Left colon (tissue), 2 donors: ENCODE measurements around the gene CACNA1B. TPM values are rescaled to one million over a fixed set of nuclear protein-coding genes. Genes with fewer than 3 reads are reported as not detected.
A peak's percentile ranks its signal among the peaks of the same experiment; 100 is the strongest.
"Not testable (repeated sequence)": the region's sequence is repeated elsewhere in the genome, so short reads cannot be mapped to it uniquely, and the experiment has no call there.

Source experiments
- ATAC-seq: fragments of 200-7000 bp; cut with Tn5 transposase; one replicate; pipeline ENCODE4 v1.9.1; 2020; ENCODE audit warnings: mild to moderate bottlenecking, moderate library complexity
- DNase-seq, 2 donors: peaks; one replicate each; pipeline ENCODE4 v3.0.0-alpha.2; 2020
- intact Hi-C, 2 donors: fragments of 100-400 bp; cut with DNase I in 1 of 2; cut with micrococcal nuclease in 1 of 2; formaldehyde crosslinking; loops; one replicate each; pipeline versions ENCODE4 v1.11.2 to v1.14.0; 2022; cut with DNase I, micrococcal nuclease
- total RNA-seq, 2 donors: library from RNA; stranded (reverse); fragmentation: NEBNext Ultra II Directional; extraction: Animal tissue kit (Norgen Biotek cat#: 25700); gene quantifications; one replicate each; pipeline ENCODE4 v1.2.1, GENCODE V29; 2021
- donor health status: DM: no; HTN: no; CAD: no.
- donor health status: DM: yes; HTN: yes; CAD: no.

Gene CACNA1B
- total RNA-seq, 2 donors from 2014 or later = 0.22 to 0.24 TPM

GRCh38 chr9:138092057-138092456 is 214.5 kb downstream of the CACNA1B start:
- intact Hi-C loops, DNase-seq, ATAC-seq: not testable (repeated sequence)

GRCh38 chr9:138094028-138094427 is 216.4 kb downstream of the CACNA1B start:
- ATAC-seq (no peak), DNase-seq (no peak)
- intact Hi-C loops = no loop called here

DNA sequence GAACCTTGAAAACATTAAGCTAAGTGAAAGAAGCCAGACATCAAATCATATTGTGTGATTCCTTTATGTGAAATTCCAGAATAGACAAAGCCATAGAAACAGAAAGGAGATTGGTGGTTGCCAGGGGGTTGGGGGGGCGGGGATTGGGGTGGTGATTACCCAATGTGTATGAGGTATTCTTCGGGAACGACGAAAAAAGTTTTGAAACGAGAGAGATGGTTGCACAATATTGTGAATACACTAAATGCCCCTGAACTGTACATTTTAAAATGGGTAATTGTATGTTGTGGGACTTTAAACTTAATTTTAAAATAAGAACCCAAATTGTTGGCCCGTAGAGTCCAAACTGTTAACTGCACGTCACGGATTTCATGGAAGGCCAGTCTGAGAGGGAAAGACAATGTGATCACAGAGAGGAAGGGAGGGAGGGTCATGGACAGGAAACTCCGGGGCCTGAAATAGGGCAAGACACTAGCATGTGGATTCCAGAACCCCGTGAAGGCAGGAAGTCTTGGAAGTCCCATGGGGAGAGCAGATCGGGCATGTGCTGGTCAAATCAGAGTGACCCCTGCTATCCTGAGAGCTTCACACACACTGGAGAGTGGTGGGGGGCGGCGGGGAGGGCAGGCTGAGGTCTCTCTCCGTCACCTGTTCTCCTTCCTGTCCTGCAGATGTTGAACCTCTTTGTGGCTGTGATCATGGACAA is 218.4 kb downstream of the CACNA1B start:
- ATAC-seq (no peak), DNase-seq (peak in 1 of 2 donors; percentile 5)
- intact Hi-C loops = no loop called here

DNA sequence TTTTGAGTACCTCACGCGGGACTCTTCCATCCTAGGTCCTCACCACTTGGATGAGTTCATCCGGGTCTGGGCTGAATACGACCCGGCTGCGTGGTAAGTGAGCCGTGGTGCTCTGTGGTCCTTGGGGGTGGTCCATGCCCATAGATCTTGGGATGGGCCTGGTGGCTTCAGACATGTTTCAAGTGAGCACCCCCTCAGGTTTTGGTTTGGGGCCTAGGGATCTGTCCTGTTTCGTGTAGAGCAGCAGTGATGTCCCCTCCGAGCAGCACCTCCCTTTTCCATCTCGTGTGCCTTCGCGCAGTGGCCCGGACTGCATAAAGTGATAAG is 218.9 kb downstream of the CACNA1B start:
- intact Hi-C loops = no loop called here

DNA sequence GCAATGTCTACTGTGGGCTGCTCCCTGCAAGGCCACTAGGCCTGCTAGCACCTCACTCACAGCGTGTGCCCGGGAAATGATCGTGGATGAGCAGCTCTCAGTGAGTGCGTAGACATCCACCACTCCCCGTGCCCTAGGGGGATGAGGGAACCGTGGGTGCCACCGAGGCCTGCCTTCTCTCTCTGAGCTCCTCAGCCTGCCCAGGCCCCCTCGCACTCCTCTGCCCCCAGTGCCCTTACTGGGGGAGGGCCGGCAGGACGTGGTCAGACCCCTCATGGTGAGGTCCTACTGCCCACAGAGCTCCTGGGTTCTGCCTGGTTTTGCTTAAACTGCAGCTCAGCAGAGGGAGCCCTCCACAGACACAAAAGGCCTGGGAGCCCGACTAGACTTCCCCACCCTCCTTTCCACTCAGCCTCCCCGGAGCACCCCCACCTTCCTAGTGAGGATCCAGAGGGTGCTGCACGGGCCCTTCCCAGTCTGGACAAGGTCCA is 220.0 kb downstream of the CACNA1B start:
- DNase-seq = peak in 1 of 2 donors; percentile 5
- ATAC-seq = no peak
- intact Hi-C loops = no loop called here

More for the DNA sequence above, 218.9 kb downstream of the CACNA1B start:
- ATAC-seq = no peak
- peak in 1 of 2 donors; percentile 10 for DNase-seq

GRCh38 chr9:138098116-138098907 is 220.7 kb downstream of the CACNA1B start:
- ATAC-seq = no peak
- peak in 1 of 2 donors; percentile 16 for DNase-seq
- intact Hi-C loops = no loop called here

DNA sequence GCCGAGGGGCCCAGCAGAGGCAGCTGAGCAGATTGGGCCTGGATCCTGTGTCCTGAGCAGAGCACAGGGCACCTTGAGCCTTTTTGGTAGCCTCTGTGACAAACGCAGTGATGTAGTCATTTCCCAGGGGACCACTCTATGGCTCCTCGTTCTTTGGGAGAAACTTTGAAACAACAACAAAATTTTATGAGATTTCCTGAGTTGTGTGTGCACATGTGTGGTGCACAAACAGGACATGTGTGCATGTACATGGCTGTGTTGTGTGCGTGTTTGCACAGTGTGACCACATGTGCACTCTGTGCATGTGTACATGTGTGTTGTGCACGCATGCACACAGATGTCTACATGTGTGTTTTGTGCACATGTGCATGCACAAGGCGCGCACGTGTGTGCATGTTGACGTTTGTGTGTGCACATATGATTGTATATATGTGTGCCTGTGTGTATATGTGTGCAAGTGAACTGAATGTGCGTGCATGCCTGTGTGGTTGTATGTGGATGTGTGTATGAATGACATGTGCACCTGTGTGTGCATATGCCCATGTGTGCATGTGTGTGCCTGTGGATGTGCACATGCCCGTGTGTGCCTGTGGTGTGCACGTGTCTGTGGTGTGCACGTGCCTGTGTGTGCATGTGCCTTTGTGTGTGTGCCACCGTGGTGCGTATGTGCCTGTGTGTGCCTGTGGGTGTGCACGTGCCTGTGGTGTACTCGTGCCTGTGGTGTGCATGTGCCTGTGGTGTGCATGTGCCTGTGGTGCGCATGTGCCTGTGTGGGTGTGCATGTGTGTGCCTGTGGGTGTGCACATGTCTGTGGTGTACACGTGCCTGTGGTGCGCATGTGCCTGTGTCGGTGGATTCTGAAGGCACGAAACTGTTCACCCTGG is 221.6 kb downstream of the CACNA1B start:
- intact Hi-C loops = no loop called here
- no peak for ATAC-seq
- DNase-seq = peak in 1 of 2 donors; percentile 15

DNA sequence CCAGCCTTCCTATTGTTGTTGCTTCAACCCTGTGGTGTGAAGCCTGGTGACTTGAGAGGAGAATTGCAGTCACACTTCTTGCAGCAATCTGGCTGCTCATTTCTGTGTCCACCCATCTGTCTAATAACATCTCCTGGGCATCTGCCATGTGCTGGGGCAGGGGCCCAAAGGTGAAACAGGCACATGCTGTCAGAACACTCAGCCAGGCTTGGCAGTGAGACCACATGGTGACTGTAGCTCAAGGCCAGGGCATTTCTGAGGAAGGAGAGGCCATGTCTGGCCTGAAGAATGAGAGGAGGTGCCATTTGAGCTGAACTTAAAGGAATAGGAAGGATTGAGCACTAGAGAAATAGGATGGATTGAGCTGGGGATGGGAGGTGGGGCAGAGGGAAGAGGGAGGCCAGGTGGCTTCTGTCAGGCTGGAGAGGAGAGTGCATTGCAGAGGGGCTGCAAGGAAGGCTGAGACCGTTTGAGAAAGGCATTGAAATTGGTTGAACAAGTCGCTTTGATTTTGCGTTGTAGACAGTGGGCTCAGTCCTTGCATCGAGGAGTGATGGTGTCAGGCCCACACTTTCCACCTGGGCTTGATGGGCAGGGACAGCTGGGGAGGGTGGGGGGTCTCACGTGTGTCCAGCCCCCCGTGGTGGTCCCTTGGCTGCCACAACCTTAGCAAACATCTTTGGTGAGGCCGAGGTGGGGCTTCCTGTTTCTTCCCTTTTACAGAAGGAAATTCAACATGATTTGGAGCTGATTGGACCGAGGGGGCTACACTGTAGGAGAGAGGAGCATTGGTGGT is 222.4 kb downstream of the CACNA1B start:
- no peak for ATAC-seq
- peak in 1 of 2 donors; percentile 17 for DNase-seq
- intact Hi-C loops = no loop called here

DNA sequence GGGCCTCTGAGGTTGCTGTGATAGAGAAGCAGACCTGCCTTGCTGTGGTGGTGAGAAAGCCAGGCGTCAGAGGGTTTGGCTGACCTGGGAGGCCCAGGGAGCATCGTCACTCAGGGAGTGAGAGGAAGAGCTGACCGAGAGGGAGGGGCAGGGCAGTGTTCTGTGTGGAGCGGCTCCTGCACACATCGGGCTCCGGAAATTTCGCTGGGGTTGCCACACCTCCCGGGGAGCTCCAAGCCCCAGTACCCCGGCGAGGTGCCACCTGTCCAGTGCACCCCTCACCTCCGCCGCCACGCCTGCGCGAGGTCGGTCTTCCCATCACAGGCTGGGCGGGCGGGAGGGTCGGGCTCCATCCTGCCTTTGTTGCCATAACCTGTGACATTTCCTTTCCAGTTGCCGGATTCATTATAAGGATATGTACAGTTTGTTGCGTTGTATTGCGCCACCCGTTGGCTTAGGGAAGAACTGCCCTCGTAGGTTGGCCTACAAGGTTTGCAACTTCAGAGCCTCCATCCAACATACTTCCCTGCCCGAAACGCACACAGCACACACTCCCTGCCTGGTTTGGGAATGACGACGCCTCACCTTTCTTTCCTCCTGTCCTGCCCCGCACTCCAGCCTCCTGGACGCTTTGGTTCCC is 223.2 kb downstream of the CACNA1B start:
- ATAC-seq (no peak), DNase-seq (peak in 1 of 2 donors; percentile 15)
- intact Hi-C loops = no loop called here

DNA sequence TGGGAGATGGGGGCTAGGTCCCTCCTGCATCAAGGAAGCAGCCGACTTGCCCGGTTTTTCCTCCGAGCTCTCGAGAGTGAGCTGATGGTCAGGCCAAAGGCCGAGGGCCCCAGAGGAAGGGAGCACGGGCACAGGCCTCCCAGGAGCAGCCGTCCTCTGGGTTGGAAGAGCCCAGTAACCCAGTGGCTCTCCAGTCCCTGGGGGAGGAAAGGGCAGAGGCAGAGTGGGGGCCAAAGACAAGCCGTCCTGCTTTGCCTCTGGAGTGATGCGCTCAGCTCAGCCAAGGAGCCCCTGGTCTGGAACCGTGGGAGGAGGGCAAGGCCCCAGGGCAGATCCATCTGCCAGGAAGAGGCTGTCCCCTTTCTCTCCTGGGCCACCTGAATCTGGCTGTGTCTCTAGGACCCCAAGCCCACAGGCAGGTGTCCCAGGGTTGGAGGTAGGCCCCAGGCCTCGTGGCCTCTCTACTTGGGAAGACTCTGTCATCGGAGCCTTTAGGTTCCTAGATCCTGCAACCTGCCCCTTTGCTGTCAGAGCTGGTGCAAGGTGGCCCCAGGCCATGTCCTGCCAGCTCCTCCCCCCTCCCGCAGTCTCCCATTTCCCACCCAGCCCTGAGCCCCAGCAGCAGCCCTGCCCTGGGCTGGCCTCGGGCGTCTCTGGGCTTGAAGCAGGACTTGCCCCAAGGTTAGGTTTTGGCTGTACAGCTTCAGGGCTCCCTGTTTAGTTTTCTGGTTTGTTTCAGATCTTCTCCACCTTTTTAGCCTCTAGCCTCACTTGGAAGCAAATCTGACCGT is 224.1 kb downstream of the CACNA1B start:
- intact Hi-C loops = no loop called here
- ATAC-seq (no peak), DNase-seq (peak in 1 of 2 donors; percentile 14)

DNA sequence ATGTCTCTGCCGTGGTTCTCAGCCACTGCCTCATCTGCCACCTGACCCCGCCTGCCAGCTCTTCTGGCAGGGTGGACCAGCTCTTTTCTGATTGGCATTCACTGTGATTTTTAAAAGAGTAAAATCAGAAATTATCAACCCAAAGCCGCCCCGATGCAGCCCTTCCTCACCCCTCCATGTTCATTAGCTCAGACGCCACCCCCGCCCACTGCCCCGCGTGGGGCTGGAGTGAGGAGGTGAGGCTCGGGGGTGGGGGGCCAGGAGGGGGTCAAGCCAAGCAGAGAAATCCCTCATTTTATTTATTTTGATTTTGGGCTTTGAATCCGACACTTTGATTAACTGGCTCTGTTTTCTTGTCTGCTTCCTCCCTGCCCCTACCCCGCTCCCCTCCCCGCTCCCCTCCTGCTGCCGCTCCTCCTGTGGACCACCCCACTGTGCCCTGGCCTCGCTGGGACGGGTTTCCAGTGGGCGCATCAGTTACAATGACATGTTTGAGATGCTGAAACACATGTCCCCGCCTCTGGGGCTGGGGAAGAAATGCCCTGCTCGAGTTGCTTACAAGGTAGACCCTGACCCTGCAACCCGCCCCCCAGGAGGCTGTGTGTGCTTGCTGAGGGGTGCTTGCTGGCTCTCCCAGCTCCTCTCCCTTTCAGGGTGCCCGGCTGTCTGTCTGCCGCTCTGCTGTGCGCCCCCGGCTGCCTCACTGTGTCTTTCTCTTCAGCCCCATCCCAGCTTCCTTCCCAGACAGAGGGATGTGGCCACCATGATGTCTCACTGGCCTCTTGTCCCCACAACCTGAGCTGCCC is 224.9 kb downstream of the CACNA1B start:
- intact Hi-C loops = no loop called here
- ATAC-seq = no peak
- peak in 1 of 2 donors; percentile 10 for DNase-seq

- no peak for DNase-seq
- no peak for ATAC-seq
- intact Hi-C loops = no loop called here
Measured at GRCh38 chr9:138103111-138103848, 225.7 kb downstream of the CACNA1B start.

DNA sequence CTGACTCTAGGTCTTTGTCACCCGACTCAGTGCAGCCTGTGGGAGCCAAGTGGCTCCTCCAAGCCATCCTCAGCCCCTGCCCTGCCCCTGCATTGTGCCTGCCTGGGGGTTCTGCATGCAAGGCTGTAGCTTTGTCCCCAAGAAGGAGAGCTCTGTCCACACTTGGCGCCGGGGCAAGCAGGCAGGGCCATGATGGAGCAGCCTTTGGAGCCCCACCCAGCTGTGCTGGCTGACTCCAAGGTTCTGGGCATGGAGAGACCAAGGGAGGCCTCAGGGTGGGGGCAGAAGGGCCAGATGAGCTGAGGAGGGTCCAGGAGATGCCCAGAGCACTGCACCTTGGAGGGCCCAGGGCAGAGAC is 226.2 kb downstream of the CACNA1B start:
- ATAC-seq (no peak), DNase-seq (no peak)
- intact Hi-C loops = no loop called here

- intact Hi-C loops = no loop called here
- DNase-seq (no peak), ATAC-seq (no peak)
Measured at GRCh38 chr9:138104251-138105122, 226.9 kb downstream of the CACNA1B start.

DNA sequence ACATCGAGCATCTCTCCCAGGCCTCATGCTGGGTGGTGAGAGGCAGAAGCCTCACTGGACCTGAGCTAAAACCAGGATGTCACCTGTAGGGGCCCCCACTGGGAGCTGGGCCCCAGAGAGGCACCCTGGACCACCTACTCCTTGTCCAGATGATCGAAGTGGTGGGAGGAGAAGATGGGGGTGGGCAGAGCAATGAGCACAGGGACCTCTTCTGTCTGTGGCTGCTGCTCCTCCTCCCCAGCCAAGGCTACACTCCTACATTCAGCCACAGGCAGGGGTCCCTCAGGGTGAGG is 227.5 kb downstream of the CACNA1B start:
- no peak for ATAC-seq
- DNase-seq = no peak

More for the DNA sequence above, 227.5 kb downstream of the CACNA1B start:
- intact Hi-C loops = no loop called here
